Measurements from ENCODE around the gene ZBP1.

The ZBP1 gene

GRCh38 chr20:57558614-57559288 lies 61.5 kb downstream of the ZBP1 start:
- no peak for DNase-seq (ENCODE audit: low spot score)

DNA sequence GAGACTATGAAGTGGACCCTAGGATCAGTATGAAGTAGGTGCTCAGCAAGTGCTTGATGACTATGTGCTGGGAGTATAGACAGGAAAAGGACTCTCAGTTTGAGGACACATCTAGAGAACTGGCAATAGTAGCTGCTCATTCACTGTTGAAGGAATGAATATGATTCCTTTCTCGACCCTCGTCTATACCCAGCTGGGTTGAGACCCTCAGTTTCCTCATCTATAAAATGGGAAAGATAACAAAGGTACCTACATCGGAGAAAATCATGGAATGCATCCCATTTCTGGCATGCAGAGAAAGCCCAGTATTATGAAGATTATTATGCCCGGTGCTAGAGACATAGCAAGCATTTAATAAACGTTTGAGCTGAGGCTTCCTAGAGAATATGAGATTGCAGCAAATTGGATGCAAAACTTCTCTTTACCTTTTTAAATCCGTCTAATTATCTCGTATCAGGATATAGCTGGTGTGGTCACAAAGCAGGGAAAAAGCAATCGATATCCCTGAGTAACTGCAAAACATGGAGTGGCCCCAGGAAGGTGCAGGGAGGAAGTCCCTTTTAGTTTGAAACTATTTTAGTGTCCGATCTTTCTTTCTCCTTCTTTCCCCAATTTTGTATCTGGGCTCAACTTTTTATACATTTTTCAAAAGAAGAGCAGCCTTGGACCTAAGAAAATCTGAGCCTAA lies 62.2 kb downstream of the ZBP1 start:
- no peak for DNase-seq (ENCODE audit: low spot score)

DNA sequence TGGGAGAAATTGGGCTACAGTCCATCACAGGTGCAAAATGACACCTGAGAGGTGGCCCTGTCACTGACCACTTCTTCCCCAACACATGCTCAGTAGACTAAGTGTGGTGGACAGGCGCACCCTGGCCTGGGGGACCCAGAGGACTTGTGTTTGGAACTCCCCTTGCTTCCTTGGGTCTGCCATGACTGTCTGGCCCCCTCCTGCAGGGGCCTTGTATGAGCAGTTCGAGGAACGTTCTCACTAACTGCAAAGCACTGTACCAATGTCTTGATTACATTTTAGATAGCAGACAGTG lies 63.3 kb downstream of the ZBP1 start:
- DNase-seq (ENCODE audit: low spot score), result no peak

- DNase-seq (ENCODE audit: low spot score), result no peak
Measured at GRCh38 chr20:57555457-57556184, 64.6 kb downstream of the ZBP1 start.
